HFFc6 (cell line): ENCODE results near the gene GCH1. TPM values are rescaled to one million over a fixed set of nuclear protein-coding genes. Genes with fewer than 3 reads are reported as not detected.
A peak's percentile ranks its signal among the peaks of the same experiment; 100 is the strongest.

Experiments used
- DNase-seq: peaks from one replicate; pipeline ENCODE4 v3.0.0-alpha.2; 2018
- H3K27ac Mint-ChIP-seq: 2 replicates; pipeline ENCODE4 v1.8.0; 2020; ENCODE audit warnings: mild to moderate bottlenecking, mixed read lengths
- H3K27me3 Mint-ChIP-seq: 2 replicates; pipeline ENCODE4 v1.8.0; 2021; ENCODE audit warnings: mild to moderate bottlenecking, moderate library complexity, mixed read lengths; ENCODE audit not compliant: insufficient read depth
- H3K36me3 Mint-ChIP-seq: 2 replicates; pipeline ENCODE4 v1.8.0; 2021; ENCODE audit warnings: low read depth, mixed read lengths
- H3K4me1 Mint-ChIP-seq: 2 replicates; pipeline ENCODE4 v1.8.0; 2020; ENCODE audit warnings: low read depth, mixed read lengths
- H3K4me3 Mint-ChIP-seq: 2 replicates; pipeline ENCODE4 v1.8.0; 2020; ENCODE audit warnings: mild to moderate bottlenecking, moderate library complexity, mixed read lengths
- H3K9me3 Mint-ChIP-seq: 2 replicates; pipeline ENCODE4 v1.8.0; 2020; ENCODE audit warnings: mild to moderate bottlenecking, mixed read lengths
- CTCF ChIP-seq: fragments of 200-600 bp; sonication (generic); IDR thresholded peaks from 2 replicates; pipeline ENCODE4 v1.5.0; 2021; ENCODE audit warnings: antibody characterized with exemption, mild to moderate bottlenecking
- long read RNA-seq: library from polyadenylated mRNA; unstranded; transcript quantifications from one replicate; pipeline ENCODE4 v2.0.0, GENCODE V29; 2019
- total RNA-seq, 6 experiments: library from RNA; stranded (reverse); fragmentation: NEBNext Ultra II Directional; extraction: Animal tissue kit (Norgen Biotek cat#: 25700); gene quantifications; 2 replicates in 1 of 6; 3 replicates in 5 of 6; pipeline ENCODE4 v1.2.3, GENCODE V29; 2021

Gene GCH1, protein sequence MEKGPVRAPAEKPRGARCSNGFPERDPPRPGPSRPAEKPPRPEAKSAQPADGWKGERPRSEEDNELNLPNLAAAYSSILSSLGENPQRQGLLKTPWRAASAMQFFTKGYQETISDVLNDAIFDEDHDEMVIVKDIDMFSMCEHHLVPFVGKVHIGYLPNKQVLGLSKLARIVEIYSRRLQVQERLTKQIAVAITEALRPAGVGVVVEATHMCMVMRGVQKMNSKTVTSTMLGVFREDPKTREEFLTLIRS
- total RNA-seq = under 1 TPM; 0.20 to 0.45 (median 0.31) TPM
- long read RNA-seq = 0 reads

GRCh38 chr14:54902521-54903420 lies at the start of gene GCH1:
GCH1 (minus strand) TSS chr14:54902826; CDS start chr14:54902663, 163 bp downstream.
- peaks cover 2% of the 10 kb centered on the region; the same call in 1 of the 2 replicates for H3K27me3 Mint-ChIP-seq
- no peak within 1 kb of the TSS for H3K27ac Mint-ChIP-seq
- no peaks in the 10 kb centered on the region for H3K36me3 Mint-ChIP-seq
- no peak for DNase-seq
- peak; percentile 52 for TF ChIP-seq CTCF
- peaks cover 15% of the 10 kb centered on the region for H3K4me1 Mint-ChIP-seq
- no peaks in the 10 kb centered on the region for H3K9me3 Mint-ChIP-seq
- H3K4me3 Mint-ChIP-seq = peak within 1 kb of the TSS; percentile 82

GRCh38 chr14:54947230-54947629 lies 44.6 kb upstream of the GCH1 start:
- TF ChIP-seq CTCF = no peak
- no peaks in the 10 kb centered on the region for H3K9me3 Mint-ChIP-seq
- no peaks in the 10 kb centered on the region for H3K27me3 Mint-ChIP-seq
- H3K36me3 Mint-ChIP-seq = peaks cover 17% of the 10 kb centered on the region
- DNase-seq = no peak
- H3K4me3 Mint-ChIP-seq = no peak overlapping the region
- H3K27ac Mint-ChIP-seq = no peak overlapping the region
- H3K4me1 Mint-ChIP-seq = no peaks in the 10 kb centered on the region

DNA sequence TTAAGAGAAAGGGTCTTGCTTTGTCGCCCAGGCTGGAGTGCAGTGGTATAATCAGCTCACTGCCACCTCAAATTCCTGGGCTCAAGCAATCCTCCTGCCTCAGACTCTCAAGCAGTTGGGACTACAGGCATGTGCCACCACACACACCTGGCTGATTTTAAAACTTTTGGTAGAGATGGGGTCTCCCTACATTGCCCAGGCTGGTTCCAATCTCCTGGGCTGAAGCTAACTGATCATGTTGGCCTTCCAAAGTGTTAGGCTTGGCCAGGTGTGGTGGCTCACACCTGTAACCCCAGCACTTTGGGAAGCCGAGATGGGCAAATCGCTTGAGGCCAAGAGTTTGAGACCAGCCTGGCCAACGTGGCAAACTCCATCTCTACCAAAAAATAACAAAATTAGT lies 43.9 kb upstream of the GCH1 start:
- TF ChIP-seq CTCF = no peak
- H3K9me3 Mint-ChIP-seq = no peaks in the 10 kb centered on the region

DNA sequence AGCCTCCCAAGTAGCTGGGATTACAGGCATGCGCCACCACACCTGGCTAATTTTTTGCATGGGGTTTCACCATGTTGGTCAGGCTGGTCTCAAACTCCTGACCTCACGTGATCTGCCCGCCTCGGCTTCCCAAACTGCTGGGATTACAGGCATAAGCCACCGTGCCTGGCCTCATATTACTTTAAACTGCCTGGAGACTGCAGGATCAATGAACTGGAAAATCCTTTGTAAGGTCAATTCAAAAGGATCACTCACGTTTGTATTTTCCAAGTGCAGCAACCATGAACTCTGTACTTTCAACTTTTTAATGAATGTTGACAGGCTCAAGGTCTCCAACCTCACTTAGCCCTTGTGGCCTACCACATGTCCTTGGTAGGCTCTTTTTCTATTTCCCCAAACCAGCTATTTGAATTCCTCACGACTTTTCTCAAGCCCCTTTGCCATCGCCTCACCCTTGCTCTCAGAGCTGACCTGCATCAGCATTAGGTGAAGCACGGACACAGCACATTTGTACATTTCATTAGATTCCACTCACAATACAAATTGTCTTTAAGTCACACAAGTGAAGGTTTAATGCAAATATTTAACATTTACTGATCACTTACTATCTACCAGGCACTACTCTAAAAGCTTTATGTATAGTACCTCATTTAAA lies 42.2 kb upstream of the GCH1 start:
- no peak for DNase-seq
- Mint-ChIP-seq H3K9me3 (no peaks in the 10 kb centered on the region), H3K4me3 (no peak overlapping the region), H3K27ac (no peak overlapping the region), H3K36me3 (peaks cover 12% of the 10 kb centered on the region), H3K27me3 (no peaks in the 10 kb centered on the region), H3K4me1 (no peaks in the 10 kb centered on the region)
- no peak for TF ChIP-seq CTCF

More for the DNA sequence above, 43.9 kb upstream of the GCH1 start:
- peaks cover 17% of the 10 kb centered on the region for H3K36me3 Mint-ChIP-seq
- H3K4me3 Mint-ChIP-seq = no peak overlapping the region
- H3K4me1 Mint-ChIP-seq = no peaks in the 10 kb centered on the region
- H3K27ac Mint-ChIP-seq = no peak overlapping the region
- DNase-seq = no peak
- H3K27me3 Mint-ChIP-seq = no peaks in the 10 kb centered on the region

GRCh38 chr14:54942913-54943312 lies 40.3 kb upstream of the GCH1 start:
- DNase-seq = no peak
- H3K27ac Mint-ChIP-seq = no peak overlapping the region
- H3K27me3 Mint-ChIP-seq = no peaks in the 10 kb centered on the region
- TF ChIP-seq CTCF = no peak
- no peaks in the 10 kb centered on the region for H3K9me3 Mint-ChIP-seq
- H3K4me1 Mint-ChIP-seq = no peaks in the 10 kb centered on the region
- H3K36me3 Mint-ChIP-seq = peaks cover 5% of the 10 kb centered on the region; the same call in 1 of the 2 replicates
- no peak overlapping the region for H3K4me3 Mint-ChIP-seq
